Endothelial cell of umbilical vein (primary cell): Measurements from ENCODE around the gene SMARCA4. TPM values are rescaled to one million over a fixed set of nuclear protein-coding genes. Genes with fewer than 3 reads are reported as not detected.

Experiments used
- BruUV-seq: library from RNA; stranded (reverse); fragments of 400-500 nt; replicated peaks from 2 replicates; lab custom pipeline; 2021; lab: Mats Ljungman, UMichigan
- CTCF ChIA-PET: fragments of 300-600, 350-600 bp; sonication (Branson Sonifier 250); formaldehyde crosslinking; loops from one replicate; lab custom pipeline; 2021; ENCODE audit warnings: antibody characterized with exemption, inconsistent platforms; lab: Charles Lee
- POLR2A ChIA-PET: fragments of 300-600, 350-600 bp; sonication (Branson Sonifier 250); formaldehyde crosslinking; loops from one replicate; lab custom pipeline; 2021; ENCODE audit warnings: antibody characterized with exemption, inconsistent platforms; lab: Charles Lee
- DNase-seq: peaks from one replicate; pipeline ENCODE4 v3.0.0-alpha.2; 2011; ENCODE audit warnings: low read depth, low spot score
- FAIRE-seq: peaks from 2 replicates; lab custom pipeline; 2011; peaks lifted over from hg19 to GRCh38; lab: Jason Lieb, UNC
- H2AFZ ChIP-seq: 2 replicates; pipeline ENCODE4 v1.6.0; 2012; ENCODE audit warnings: low read depth, low read length, control low read depth, inconsistent platforms
- H3K27ac ChIP-seq: 2 replicates; pipeline ENCODE4 v1.5.1; 2011; ENCODE audit warnings: low read depth, mild to moderate bottlenecking, control low read depth, low read length, moderate library complexity; ENCODE audit not compliant: insufficient read depth
- H3K27me3 ChIP-seq, 2 experiments: 2 replicates each; pipeline versions ENCODE4 v1.6.0 to v1.6.1; 2011; ENCODE audit warnings: low read length in 2 of 2, mixed read lengths in 1 of 2; ENCODE audit not compliant: control insufficient read depth in 2 of 2, insufficient read depth in 2 of 2
- H3K36me3 ChIP-seq, 2 experiments: 2 replicates in 1 of 2; 3 replicates in 1 of 2; pipeline ENCODE4 v1.5.1; 2011; ENCODE audit warnings: low read length in 2 of 2, mild to moderate bottlenecking in 1 of 2, moderate library complexity in 1 of 2; ENCODE audit not compliant: control insufficient read depth in 2 of 2, insufficient read depth in 2 of 2; ENCODE audit errors: extremely low read depth in 1 of 2
- H3K4me1 ChIP-seq: 3 replicates; pipeline ENCODE4 v1.5.1; 2011; ENCODE audit warnings: mild to moderate bottlenecking, low read length; ENCODE audit not compliant: control insufficient read depth, insufficient read depth; ENCODE audit errors: extremely low read depth
- H3K4me2 ChIP-seq: 2 replicates; pipeline ENCODE4 v1.6.1; 2011; ENCODE audit warnings: low read length, control low read depth, mixed read lengths; ENCODE audit not compliant: insufficient read depth
- H3K4me3 ChIP-seq, 3 experiments: fragments of 200-600 bp in 1 of 3; sonication (generic), shearing (Covaris generic) in 1 of 3; replicated peaks in 1 of 3; 2 replicates each; pipeline ENCODE4 v1.5.1; 2011 to 2016; ENCODE audit warnings: control low read depth in 3 of 3, low read length in 3 of 3, mild to moderate bottlenecking in 2 of 3, inconsistent platforms in 1 of 3, low read depth in 1 of 3, moderate library complexity in 1 of 3; ENCODE audit not compliant: insufficient read depth in 1 of 3
- H3K79me2 ChIP-seq: 2 replicates; pipeline ENCODE4 v1.6.0; 2012; ENCODE audit warnings: low read length, inconsistent platforms; ENCODE audit not compliant: control insufficient read depth, insufficient read depth
- H3K9ac ChIP-seq: replicated peaks from 2 replicates; pipeline ENCODE3; 2011; ENCODE audit warnings: low read length, control low read depth; ENCODE audit not compliant: insufficient read depth; ENCODE audit errors: extremely low read depth
- H3K9me1 ChIP-seq: replicated peaks from 3 replicates; pipeline ENCODE4 v1.6.0; 2011; ENCODE audit warnings: mild to moderate bottlenecking, low read length; ENCODE audit not compliant: control insufficient read depth, insufficient read depth; ENCODE audit errors: extremely low read depth
- H3K9me3 ChIP-seq: replicated peaks from 2 replicates; pipeline ENCODE4 v1.5.1; 2012; ENCODE audit warnings: low read length, inconsistent platforms; ENCODE audit not compliant: control insufficient read depth, insufficient read depth
- H4K20me1 ChIP-seq: replicated peaks from 2 replicates; pipeline ENCODE3; 2011; ENCODE audit warnings: mild to moderate bottlenecking, low read length; ENCODE audit not compliant: control insufficient read depth, insufficient read depth; ENCODE audit errors: extremely low read depth
- CTCF ChIP-seq, 2 donors: IDR thresholded peaks; 1 replicate in 1 of 2; 2 replicates in 1 of 2; pipeline ENCODE4 v1.5.1; 2011; ENCODE audit warnings: low read length in 2 of 2, mild to moderate bottlenecking in 2 of 2, moderate library complexity in 2 of 2, control low read depth in 1 of 2, inconsistent platforms in 1 of 2, low read depth in 1 of 2; ENCODE audit not compliant: insufficient read depth in 1 of 2; ENCODE audit errors: extremely low read depth in 1 of 2
- EZH2 ChIP-seq: IDR thresholded peaks from 2 replicates; pipeline ENCODE4 v1.6.1; 2012; ENCODE audit warnings: borderline replicate concordance, low read depth, mild to moderate bottlenecking, moderate library complexity, low read length, inconsistent platforms; ENCODE audit not compliant: severe bottlenecking
- FOS ChIP-seq: IDR thresholded peaks from 2 replicates; pipeline ENCODE4 v1.6.1; 2011; ENCODE audit warnings: mild to moderate bottlenecking, low read length, moderate library complexity, borderline replicate concordance; ENCODE audit not compliant: insufficient read depth
- GATA2 ChIP-seq: IDR thresholded peaks from 2 replicates; pipeline ENCODE4 v1.7.0; 2011; ENCODE audit warnings: low read depth, mild to moderate bottlenecking, moderate library complexity, mixed read lengths, low read length; ENCODE audit not compliant: insufficient read length, insufficient read depth
- JUN ChIP-seq: IDR thresholded peaks from 2 replicates; pipeline ENCODE4 v1.6.1; 2011; ENCODE audit warnings: borderline replicate concordance, low read depth; ENCODE audit not compliant: insufficient read length, insufficient read depth
- MYC ChIP-seq: IDR thresholded peaks from one replicate; pipeline ENCODE4 v1.6.1; 2011; ENCODE audit warnings: mild to moderate bottlenecking, low read depth, low read length
- dilution Hi-C: fragments of 300-500 bp; cut with MboI; formaldehyde crosslinking; loops from one replicate; pipeline ENCODE4 v1.15.0; 2019; ENCODE audit warnings: low sequenced_read_pairs; ENCODE audit not compliant: extremely low pct_ligation_motif_present
- intact Hi-C: fragments of 100-400 bp; cut with micrococcal nuclease; formaldehyde crosslinking; loops from one replicate; pipeline ENCODE4 v1.10.0; 2022
- polyA plus RNA-seq, 4 experiments: library from polyadenylated mRNA; depleted of rRNA in 3 of 4; stranded (reverse) in 3 of 4; unstranded in 1 of 4; fragments of >200 nt; gene quantifications; 2 replicates each; pipeline versions ENCODE4 v1.2.1 to v1.2.3, GENCODE V29; 2011 to 2012; ENCODE audit warnings: missing spikeins in 1 of 4
- total RNA-seq: library from RNA; stranded (reverse); gene quantifications from 2 replicates; pipeline ENCODE4 v1.2.3, GENCODE V29; 2021

The SMARCA4 gene
- total and polyA plus RNA-seq, 2 donors (not counting 3 experiments of a cell fraction or from before 2014, with no cell fraction given) = 65.0 to 177 TPM

GRCh38 chr19:11034449-11035213 lies 73.8 kb downstream of the SMARCA4 start:
- H2AFZ ChIP-seq = no peak overlapping the region
- H3K9me1 ChIP-seq = no peaks in the 10 kb centered on the region
- FAIRE-seq = no peak
- ChIA-PET CTCF (interaction anchor here (0.9 to 3.1 kb wide), 13 partner anchors 9 to 179 kb away, joined by 3 to 30 read pairs (median 15); partner anchors contain the start of gene LDLR), POLR2A (no interaction called here)
- H3K4me2 ChIP-seq = no peak overlapping the region
- H3K9me3 ChIP-seq = no peaks in the 10 kb centered on the region
- TF ChIP-seq MYC (no peak), JUN (no peak), CTCF (IDR thresholded peaks at IDR 0.05; ENCODE audit: extremely low read depth in 1 of 2, insufficient read depth in 1 of 2, low read depth in 1 of 2, low read length in 2 of 2) (no peak), GATA2 (no peak), FOS (no peak), EZH2 (no peak)
- no peak overlapping the region for H3K27ac ChIP-seq
- H3K79me2 ChIP-seq = peaks cover 6% of the 10 kb centered on the region
- no TSS peak for BruUV-seq
- dilution Hi-C loops (no loop called here), intact Hi-C loops (no loop called here)
- DNase-seq = no peak
- no peak overlapping the region for H3K9ac ChIP-seq
- H3K4me1 ChIP-seq = no peaks in the 10 kb centered on the region
- no peak overlapping the region for H3K4me3 ChIP-seq
- H3K36me3 ChIP-seq = peaks cover 20 to 66% of the 10 kb centered on the region in 2 experiments
- H3K27me3 ChIP-seq = no peaks in the 10 kb centered on the region
- no peaks in the 10 kb centered on the region for H4K20me1 ChIP-seq
